Lung (tissue), 12 donors: ENCODE data around the gene RARG. TPM values are rescaled to one million over a fixed set of nuclear protein-coding genes. Genes with fewer than 3 reads are reported as not detected.
A peak's percentile ranks its signal among the peaks of the same experiment; 100 is the strongest.

Experiments
- ATAC-seq: fragments of 200-7000 bp; cut with Tn5 transposase; one replicate; pipeline ENCODE4 v1.9.1; 2020; ENCODE audit warnings: moderate number of reproducible peaks; ENCODE audit not compliant: insufficient read depth, low FRiP score
- DNase-seq, 3 donors: peaks; one replicate each; pipeline ENCODE4 v3.0.0-alpha.2; 2013 to 2017
- H3K27ac ChIP-seq, 2 donors: one replicate each; pipeline ENCODE4 v1.5.1; 2013; ENCODE audit warnings: mild to moderate bottlenecking in 2 of 2, moderate library complexity in 2 of 2, control low read depth in 1 of 2, inconsistent platforms in 1 of 2, low read depth in 1 of 2, low read length in 1 of 2
- H3K27me3 ChIP-seq, 3 donors: one replicate each; pipeline ENCODE4 v1.5.1; 2013; ENCODE audit warnings: low read length in 2 of 3; ENCODE audit not compliant: control insufficient read depth in 3 of 3, insufficient read depth in 3 of 3
- H3K36me3 ChIP-seq, 4 donors: one replicate each; pipeline ENCODE4 v1.5.1; 2013; ENCODE audit warnings: low read length in 4 of 4, mild to moderate bottlenecking in 1 of 4, moderate library complexity in 1 of 4; ENCODE audit not compliant: control insufficient read depth in 4 of 4, insufficient read depth in 4 of 4
- H3K4me1 ChIP-seq, 5 donors: one replicate each; pipeline ENCODE4 v1.5.1; 2013; ENCODE audit warnings: low read length in 5 of 5, mild to moderate bottlenecking in 2 of 5, moderate library complexity in 1 of 5; ENCODE audit not compliant: control insufficient read depth in 5 of 5, insufficient read depth in 5 of 5
- H3K4me3 ChIP-seq: one replicate; pipeline ENCODE4 v1.5.1; 2013; ENCODE audit warnings: mild to moderate bottlenecking, control low read depth, moderate library complexity
- H3K9ac ChIP-seq, 2 donors: one replicate each; pipeline ENCODE4 v1.5.1; 2013; ENCODE audit warnings: low read length in 2 of 2, control low read depth in 1 of 2; ENCODE audit not compliant: insufficient read depth in 1 of 2
- H3K9me3 ChIP-seq, 4 donors: one replicate each; pipeline ENCODE4 v1.5.1; 2013; ENCODE audit warnings: low read length in 3 of 4, mild to moderate bottlenecking in 1 of 4, moderate library complexity in 1 of 4; ENCODE audit not compliant: control insufficient read depth in 4 of 4, insufficient read depth in 3 of 4
- CTCF ChIP-seq: IDR thresholded peaks from 2 replicates; pipeline ENCODE4 v1.5.1; 2012; ENCODE audit warnings: mild to moderate bottlenecking; ENCODE audit errors: control extremely low read depth, extremely low read depth
- WGBS, 2 donors: extraction: QIAGEN DNeasy Blood & Tissue Kit; methylation state at CpG; one replicate each; pipeline ENCODE4 v1.1.7; 2013; 5-methylcytosine and 5-hydroxymethylcytosine counted together
- polyA plus RNA-seq, 2 donors: library from polyadenylated mRNA; stranded (reverse); fragments of 200-250 nt; gene quantifications; one replicate each; pipeline ENCODE4 v1.2.1, GENCODE V29; 2013
- total RNA-seq, 2 donors: library from RNA; depleted of rRNA in 1 of 2; stranded (reverse); fragments of >200 nt in 1 of 2; gene quantifications; one replicate each; pipeline ENCODE4 v1.2.1, GENCODE V29; 2014 to 2021
- donor health status: control.
- donor health status: control.
- donor health status: Bipolar disorder and iron deficiency.
- donor health status: healthy.
- donor health status: DM: yes; HTN: yes; CAD: no.

RARG gene
- total and polyA plus RNA-seq, 4 donors, result 12.0 to 29.7 (median 21.0) TPM

GRCh38 chr12:53208435-53208834, 23.6 kb downstream of the RARG start:
- Histone ChIP-seq H3K36me3 (peaks cover 0 to 25% (median 19%) of the 10 kb centered on the region in 4 donors), H3K4me3 (no peak overlapping the region), H3K27ac (peak overlapping the region in 1 of 2 donors; percentile 34), H3K27me3 (no peaks in the 10 kb centered on the region), H3K9ac (no peak overlapping the region), H3K9me3 (no peaks in the 10 kb centered on the region), H3K4me1 (peaks cover 0 to 4% (median 0%) of the 10 kb centered on the region in 5 donors)
- 58 to 64% methylated on average over 2 of the region's 2 CpGs for WGBS, 2 donors
- DNase-seq, result no peak
- TF ChIP-seq CTCF, result no peak
- no peak for ATAC-seq

GRCh38 chr12:53207042-53207441, 25.0 kb downstream of the RARG start, which contains the start of gene ITGB7:
Gene ITGB7 (minus strand): TSS chr12:53207251. CDS start chr12:53200443, 6,808 bp downstream.
- DNase-seq (no peak), ATAC-seq (no peak)
- no peaks in the 10 kb centered on the region for H3K27me3 ChIP-seq
- peaks cover 0 to 4% (median 0%) of the 10 kb centered on the region in 5 donors for H3K4me1 ChIP-seq
- H3K4me3 ChIP-seq, result no peak within 1 kb of the TSS
- H3K36me3 ChIP-seq, result peaks cover 0 to 18% (median 10%) of the 10 kb centered on the region in 4 donors
- WGBS, 2 donors, result 25 to 43% methylated on average over 5 of the region's 5 CpGs
- no peak for TF ChIP-seq CTCF
- no peak within 1 kb of the TSS for H3K9ac ChIP-seq
- no peak within 1 kb of the TSS for H3K27ac ChIP-seq
- no peaks in the 10 kb centered on the region for H3K9me3 ChIP-seq

GRCh38 chr12:53205747-53206419, 26.1 kb downstream of the RARG start:
- Histone ChIP-seq H3K27ac (no peak overlapping the region), H3K36me3 (peaks cover 0 to 7% (median 5%) of the 10 kb centered on the region in 4 donors), H3K4me1 (peaks cover 0 to 5% (median 0%) of the 10 kb centered on the region in 5 donors), H3K9ac (no peak overlapping the region), H3K9me3 (no peaks in the 10 kb centered on the region), H3K4me3 (no peak overlapping the region), H3K27me3 (no peaks in the 10 kb centered on the region)
- DNase-seq, result no peak
- TF ChIP-seq CTCF, result no peak
- WGBS, 2 donors, result 55 to 69% methylated on average over 7 of the region's 7 CpGs
- peak; percentile 43 for ATAC-seq
